ENCODE measurements around the gene DLGAP4.

The DLGAP4 gene

GRCh38 chr20:36353740-36354139, 47.6 kb downstream of the DLGAP4 start:
- no peak for DNase-seq (ENCODE audit: low spot score)

GRCh38 chr20:36355469-36356171, 49.5 kb downstream of the DLGAP4 start:
- DNase-seq (ENCODE audit: low spot score), result no peak

DNA sequence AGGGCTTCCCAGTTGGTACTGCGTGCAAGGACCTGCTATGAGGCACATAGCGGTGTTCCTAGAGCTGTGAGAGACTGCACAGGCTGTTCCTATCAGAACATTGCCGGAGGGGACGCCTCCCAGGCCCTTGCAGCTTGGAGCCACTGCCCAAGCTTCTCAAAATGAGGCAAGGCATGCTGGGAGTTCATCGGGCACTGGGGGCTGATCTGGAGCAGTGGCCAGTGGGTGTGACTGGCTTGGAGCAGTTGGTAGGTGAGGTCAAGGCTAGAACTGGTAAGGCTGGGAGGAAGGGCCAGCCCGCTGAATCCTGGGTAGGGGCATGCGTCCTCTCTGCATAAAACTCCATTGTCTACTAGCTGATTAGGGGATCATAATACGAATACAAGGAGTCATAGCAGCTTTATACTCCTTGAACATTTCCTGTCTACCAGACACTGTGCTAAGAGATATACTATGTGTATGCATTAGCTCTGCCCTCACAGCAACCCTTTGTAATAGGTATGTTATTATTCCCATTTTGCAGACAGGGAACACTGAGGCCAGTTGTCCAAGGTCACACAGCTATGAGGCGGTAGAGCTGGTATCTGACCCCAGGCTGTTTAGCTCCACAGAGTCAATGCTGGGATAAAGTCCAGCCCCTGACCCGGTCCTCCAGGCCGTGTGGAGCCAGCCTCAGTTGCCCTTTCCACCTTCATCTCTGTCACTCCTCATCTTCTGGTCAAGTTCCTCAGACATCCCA, 53.7 kb downstream of the DLGAP4 start:
- DNase-seq (ENCODE audit: low spot score), result no peak

- DNase-seq (ENCODE audit: low spot score), result no peak
Observed at GRCh38 chr20:36360429-36360828, 54.3 kb downstream of the DLGAP4 start.

GRCh38 chr20:36361406-36361805, 55.3 kb downstream of the DLGAP4 start:
- DNase-seq (ENCODE audit: low spot score), result no peak

DNA sequence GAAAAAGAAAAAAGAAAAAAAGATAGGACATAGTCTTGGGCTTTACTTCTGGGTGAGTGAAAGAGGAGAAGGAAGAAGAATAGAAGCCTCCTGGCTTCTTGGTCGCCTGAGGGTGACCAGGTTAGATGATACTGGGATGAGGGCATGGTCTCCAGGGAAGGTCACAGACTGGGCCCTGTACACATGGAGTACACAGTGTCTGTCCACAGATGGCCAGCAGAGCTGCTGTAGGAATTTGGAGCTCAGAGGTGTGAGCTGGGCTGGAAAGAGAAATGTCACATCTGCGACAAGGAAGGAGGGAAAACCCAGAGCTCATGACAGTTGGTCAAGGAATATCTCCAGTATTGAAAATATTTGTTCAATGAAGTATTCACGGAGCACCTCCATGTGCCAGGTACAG, 56.1 kb downstream of the DLGAP4 start:
- DNase-seq (ENCODE audit: low spot score), result no peak

DNA sequence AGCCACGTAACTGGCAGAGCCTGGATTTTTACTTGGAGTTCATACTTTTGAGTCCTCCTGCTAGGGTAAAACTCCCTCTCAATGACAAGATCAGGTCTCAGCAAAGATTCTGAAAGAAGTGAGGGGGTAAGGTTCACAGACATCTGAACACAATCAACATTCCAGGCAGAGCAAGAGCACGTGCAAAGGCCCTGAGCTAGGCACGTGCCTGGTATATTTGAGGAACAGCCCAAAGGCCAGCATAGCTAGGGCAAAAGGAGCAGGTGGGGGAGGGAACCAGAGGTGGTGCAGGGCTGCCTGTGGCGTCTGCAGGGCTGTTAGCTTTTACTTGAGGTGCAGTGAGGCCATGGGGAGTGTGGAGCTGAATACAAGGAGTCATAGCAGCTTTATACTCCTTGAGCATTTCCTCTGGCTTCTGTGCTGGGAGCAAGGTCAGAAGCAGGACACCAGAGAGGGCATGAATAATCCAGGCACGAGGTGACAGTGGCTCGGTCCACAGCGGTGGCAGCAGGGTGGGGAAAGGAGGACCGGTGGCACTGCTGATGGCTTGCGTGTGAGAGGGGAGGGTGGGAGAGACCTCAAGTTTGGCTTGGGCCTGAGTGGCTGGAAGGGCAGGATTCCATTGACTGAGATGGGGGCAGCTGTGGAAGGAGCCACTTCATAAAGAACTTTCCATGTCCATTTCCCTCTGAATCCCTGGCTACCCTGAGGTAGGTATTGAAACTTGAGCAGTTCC, 57.0 kb downstream of the DLGAP4 start:
- no peak for DNase-seq (ENCODE audit: low spot score)

DNA sequence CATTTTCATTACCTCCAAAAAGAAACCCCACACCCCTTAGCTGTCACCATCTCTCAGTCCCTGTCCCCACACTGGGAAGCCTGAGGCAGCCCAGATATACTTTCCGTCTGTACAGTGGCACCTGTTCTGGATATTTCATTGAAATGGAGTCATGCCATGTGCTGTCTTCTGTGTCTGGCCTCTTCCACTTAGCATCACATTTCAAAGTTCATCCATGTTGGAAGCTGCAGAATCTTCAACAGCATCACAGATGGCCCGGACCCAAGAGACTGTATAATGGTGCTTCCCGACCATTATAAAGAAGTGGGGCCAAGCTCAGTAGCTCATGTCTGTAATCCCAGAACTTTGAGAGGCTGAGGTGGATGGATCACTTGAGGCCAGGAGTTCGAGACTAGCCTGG, 58.4 kb downstream of the DLGAP4 start:
- DNase-seq (ENCODE audit: low spot score), result no peak

- no peak for DNase-seq (ENCODE audit: low spot score)
Observed at GRCh38 chr20:36366623-36367369, 60.7 kb downstream of the DLGAP4 start.

- DNase-seq (ENCODE audit: low spot score), result no peak
Observed at GRCh38 chr20:36367370-36367745, 61.2 kb downstream of the DLGAP4 start.

GRCh38 chr20:36367907-36368799, 62.0 kb downstream of the DLGAP4 start:
- no peak for DNase-seq (ENCODE audit: low spot score)

DNA sequence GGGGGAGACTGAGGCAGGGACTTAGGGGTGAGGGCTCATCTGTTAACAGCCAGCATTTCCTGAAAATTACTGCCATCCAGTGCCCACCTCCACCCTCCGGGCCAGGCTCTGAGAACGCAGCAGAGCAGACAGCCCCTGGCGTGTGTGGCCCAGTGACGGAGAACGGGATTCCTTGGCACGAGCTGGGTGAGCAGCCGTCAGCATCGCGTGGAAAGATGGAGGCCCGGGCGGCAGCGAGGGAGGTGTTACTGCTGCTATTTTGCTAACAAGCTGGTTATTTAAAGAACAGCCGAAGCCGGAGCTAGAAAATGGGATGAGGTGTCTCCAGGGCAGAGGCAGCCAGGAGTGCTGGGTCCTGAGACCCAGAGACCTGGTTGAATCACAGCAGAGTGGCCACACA, 62.7 kb downstream of the DLGAP4 start:
- no peak for DNase-seq (ENCODE audit: low spot score)

GRCh38 chr20:36369739-36370138, 63.6 kb downstream of the DLGAP4 start:
- no peak for DNase-seq (ENCODE audit: low spot score)

GRCh38 chr20:36370991-36371790, 65.1 kb downstream of the DLGAP4 start:
- no peak for DNase-seq (ENCODE audit: low spot score)

DNA sequence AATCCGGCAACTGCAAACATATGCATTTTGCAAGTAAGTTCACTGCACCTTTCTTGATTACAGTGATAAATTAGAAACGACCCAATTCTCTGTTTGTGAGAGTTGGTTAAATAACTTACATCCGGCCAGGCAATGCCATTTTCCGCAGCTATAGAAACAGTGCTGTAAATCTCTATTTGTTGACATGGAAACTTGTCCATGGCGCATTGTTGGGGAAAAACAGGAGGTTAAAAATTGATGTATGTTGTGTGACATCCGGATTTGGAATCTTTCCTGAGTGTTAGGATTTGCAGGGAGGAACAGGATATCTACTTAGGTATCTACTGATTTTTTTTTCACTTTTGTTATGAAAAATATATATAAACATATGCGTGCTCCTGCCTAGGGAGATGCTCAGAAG, 66.5 kb downstream of the DLGAP4 start:
- no peak for DNase-seq (ENCODE audit: low spot score)

DNA sequence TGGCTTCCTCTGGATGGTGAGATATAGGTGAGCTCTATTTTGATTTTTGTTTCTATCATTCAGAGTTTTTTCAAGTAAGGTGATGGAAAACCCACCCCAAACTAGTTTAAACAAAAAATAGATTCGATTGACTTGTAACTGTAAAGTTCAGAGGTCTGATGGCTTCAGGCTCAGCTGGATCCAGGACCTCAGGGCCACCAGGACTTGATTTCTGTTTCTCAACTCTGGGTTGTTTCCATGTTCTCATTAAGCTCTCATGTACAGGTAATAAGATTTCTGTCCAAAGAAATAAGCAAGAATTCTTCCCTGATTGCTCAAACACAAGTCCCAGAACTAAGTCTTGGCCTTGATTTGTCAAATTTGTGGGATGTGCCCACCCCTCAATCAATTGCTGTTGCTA, 67.0 kb downstream of the DLGAP4 start:
- DNase-seq (ENCODE audit: low spot score), result no peak

DNA sequence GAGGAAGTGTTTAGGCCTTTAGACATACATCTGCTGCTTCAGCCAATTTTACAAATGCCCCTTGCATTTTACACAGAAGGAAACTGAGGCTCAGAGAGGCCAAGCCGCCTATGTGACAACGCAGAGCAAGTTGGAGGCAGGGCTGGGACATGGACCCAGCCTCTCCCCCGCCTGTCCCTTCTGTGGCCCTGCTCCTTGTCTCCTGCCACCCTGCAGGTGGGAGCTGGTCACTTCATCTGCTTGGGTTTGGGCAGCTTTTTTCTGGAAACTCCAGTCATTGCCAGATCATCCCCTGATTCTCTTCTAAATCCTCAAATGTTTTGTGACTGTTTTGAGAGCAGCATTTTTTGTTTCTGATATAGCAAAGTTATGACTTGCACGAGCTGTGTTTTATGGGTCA, 68.9 kb downstream of the DLGAP4 start:
- DNase-seq (ENCODE audit: low spot score), result no peak

GRCh38 chr20:36377348-36378326, 71.5 kb downstream of the DLGAP4 start:
- no peak for DNase-seq (ENCODE audit: low spot score)

GRCh38 chr20:36378686-36379085, 72.5 kb downstream of the DLGAP4 start:
- DNase-seq (ENCODE audit: low spot score), result no peak

Data from HuH-7 (cell line).